Stimulated activated CD4-positive, alpha-beta T cell treated with anti-CD3 and anti-CD28 coated beads, Interleukin-1b, Interleukin-23, amount 100 ng/mL, for 48 hours (primary cell): Measurements from ENCODE around the gene SMAD4.
"Not testable (repeated sequence)": the region's sequence is repeated elsewhere in the genome, so short reads cannot be mapped to it uniquely, and the experiment has no call there.

Experiments used
- DNase-seq: peaks from one replicate; pipeline ENCODE4 v3.0.0-alpha.2; 2020

The SMAD4 gene

DNA sequence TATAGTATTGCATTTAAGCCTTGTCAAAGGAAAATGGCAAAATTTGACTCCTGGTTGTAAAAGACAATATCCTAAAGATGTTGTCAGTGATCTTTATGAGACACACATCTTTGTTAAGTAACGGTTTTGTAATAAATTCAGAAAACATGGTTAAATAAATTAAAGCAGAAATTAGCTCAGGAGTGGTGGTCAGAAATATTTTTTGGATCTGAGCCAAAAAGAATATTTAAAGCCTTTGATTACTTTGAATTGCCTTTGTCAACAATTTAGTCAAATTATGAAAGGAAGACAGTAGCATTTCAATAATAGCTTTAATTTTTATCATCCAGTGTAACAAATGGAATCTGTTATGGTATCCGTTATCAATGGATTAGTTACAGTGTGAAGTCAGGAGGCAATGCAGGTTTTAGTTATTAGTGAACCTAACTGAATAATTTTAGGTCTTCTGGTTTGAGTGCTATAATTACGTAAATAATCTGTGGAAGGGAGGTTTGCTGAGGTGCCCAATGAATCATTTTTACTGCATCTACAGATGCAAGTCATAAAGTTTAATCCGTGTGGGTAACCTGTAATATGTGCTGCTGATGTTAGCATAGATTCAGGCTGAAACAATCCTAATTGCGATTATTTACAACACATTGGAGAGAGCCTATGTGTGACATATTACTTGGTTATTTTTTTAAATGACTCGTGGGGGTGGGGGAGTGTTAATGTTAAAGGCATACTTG, 42.7 kb downstream of the SMAD4 start:
- DNase-seq, result no peak

DNA sequence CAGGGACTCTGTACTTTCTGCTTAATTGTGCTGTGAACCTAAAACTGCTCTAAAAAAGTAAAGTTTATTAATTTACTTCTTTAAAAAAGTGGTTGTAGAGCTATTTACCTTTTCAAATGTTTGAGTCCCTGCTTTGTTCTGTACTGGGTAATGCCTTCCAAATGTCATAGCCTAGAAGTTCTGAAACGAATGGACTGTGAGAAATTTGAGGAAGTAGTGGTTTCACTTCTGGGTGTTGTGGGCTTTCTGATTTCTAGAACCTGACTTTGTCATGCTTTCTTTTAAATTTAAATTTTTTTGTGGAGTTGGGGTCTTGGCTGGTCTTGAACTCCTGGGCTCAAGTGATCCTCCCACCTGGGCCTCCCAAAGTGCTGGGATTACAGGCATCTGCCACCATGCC, 44.6 kb downstream of the SMAD4 start:
- DNase-seq, result no peak

DNA sequence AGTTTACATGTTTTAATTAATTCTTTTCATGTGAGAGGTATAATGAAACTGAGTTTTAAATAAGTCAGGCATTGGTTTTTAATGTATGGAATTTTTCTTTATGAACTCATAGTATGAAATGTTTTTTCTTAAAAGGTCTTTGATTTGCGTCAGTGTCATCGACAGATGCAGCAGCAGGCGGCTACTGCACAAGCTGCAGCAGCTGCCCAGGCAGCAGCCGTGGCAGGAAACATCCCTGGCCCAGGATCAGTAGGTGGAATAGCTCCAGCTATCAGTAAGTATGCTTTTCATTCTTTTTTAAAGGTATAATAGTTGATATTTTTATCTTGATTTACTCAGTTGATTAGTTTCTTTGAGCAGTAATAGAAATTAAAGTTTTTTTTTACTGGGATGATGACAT, 46.5 kb downstream of the SMAD4 start:
- no peak for DNase-seq

DNA sequence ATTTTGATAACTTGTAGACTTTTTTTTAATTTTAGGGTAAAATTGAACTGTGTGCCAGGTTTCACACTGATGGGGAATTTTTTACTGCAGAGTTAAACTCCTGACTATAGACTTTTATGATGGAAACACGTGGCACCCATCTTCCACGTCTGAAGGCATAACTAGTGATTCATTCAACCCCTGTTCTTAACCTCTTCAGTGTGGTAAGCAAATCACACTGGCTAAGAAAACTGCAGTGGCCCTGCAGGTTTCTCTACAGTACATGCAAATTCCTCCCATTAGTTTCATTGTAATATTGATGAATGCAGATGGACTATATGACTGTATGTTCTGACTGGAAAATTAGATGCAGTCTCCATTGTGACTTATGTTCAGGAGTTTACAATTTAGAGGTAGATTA, 47.2 kb downstream of the SMAD4 start:
- no peak for DNase-seq

DNA sequence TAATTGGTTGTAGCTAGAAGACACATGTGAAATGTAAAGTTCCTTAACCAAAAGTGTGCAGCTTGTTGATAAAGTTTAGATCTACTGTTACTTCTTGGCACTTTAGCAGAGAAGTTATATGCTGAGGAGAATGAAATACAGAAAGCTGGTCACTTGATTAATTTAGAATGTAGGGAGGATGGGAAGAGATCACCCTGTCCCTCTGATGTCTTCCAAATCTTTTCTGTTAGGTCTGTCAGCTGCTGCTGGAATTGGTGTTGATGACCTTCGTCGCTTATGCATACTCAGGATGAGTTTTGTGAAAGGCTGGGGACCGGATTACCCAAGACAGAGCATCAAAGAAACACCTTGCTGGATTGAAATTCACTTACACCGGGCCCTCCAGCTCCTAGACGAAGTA, 48.0 kb downstream of the SMAD4 start:
- DNase-seq, result no peak

DNA sequence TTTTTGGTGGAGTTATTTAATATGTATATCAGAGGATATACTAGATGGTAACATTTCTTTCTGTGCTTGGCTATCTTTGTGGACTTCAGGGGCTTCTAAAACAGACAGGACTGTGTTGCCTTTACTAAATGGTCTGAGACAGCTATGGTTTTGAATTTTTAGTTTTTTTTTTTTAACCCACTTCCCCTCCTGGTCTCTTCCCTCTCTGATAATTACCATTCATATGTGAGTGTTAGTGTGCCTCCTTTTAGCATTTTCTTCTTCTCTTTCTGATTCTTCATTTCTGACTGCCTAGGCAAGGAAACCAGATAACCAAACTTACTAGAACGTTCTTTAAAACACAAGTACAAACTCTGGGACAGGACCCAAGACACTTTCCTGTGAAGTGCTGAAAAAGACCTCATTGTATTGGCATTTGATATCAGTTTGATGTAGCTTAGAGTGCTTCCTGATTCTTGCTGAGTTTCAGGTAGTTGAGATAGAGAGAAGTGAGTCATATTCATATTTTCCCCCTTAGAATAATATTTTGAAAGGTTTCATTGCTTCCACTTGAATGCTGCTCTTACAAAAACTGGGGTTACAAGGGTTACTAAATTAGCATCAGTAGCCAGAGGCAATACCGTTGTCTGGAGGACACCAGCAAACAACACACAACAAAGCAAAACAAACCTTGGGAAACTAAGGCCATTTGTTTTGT, 52.7 kb downstream of the SMAD4 start:
- no peak for DNase-seq

DNA sequence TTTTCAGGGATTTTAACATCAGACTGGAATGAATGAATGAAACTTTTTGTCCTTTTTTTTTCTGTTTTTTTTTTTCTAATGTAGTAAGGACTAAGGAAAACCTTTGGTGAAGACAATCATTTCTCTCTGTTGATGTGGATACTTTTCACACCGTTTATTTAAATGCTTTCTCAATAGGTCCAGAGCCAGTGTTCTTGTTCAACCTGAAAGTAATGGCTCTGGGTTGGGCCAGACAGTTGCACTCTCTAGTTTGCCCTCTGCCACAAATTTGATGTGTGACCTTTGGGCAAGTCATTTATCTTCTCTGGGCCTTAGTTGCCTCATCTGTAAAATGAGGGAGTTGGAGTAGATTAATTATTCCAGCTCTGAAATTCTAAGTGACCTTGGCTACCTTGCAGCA, 53.4 kb downstream of the SMAD4 start:
- DNase-seq, result no peak

DNA sequence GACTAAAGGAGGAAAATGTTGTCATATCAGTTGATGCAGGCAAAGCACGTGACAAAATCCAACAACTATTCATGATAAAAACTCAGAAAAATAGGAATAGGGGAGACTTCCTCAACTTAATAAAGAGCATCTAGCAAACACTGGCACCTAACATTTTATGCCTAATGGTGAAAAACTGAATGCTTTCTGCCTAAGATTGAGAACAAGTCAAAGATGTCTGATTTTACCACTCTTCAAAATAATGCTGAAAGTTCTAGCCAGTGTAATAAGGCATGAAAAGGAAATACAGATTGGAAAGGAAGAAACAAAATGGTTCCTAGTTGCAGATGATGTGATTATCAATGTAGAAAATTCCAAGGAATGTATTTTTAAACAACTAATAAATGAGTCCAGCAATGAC, 58.4 kb downstream of the SMAD4 start:
- DNase-seq, result no peak

DNA sequence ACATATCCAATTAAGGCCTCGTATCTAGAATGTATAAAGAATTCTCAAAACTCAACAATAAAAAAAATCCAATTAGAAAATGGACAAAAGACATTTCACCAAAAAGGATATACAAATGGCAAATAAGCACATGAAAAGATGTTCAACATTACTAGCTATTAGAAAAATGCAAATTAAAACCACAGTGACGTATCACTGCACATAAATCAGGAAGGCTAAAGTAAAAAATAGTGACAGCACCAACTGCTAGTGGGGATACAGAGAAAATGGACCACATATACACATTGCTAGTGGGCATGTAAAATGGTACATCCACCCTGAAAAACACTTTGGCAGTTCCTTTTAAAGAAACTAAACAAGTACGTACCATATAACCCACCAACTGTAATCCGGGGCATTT, 59.7 kb downstream of the SMAD4 start:
- no peak for DNase-seq

DNA sequence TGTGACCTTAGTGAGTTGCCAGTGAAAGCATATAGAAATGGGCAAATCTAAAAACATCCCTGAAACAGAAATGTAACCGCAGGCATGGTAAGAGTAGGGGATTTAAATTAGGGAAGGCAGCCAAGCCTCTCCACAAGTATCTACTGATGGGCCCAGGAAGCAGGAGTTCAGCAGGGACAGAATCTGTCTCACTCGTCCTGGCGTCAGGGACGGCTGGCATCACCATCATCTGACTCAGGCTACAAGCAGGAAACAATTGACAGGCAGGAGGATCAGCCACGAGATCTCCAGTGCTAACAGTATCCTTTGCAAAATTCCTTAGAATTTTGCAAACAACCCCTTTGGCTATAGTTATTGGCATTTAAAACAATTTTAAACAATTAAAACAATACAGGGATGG, 61.3 kb downstream of the SMAD4 start:
- DNase-seq, result no peak

DNA sequence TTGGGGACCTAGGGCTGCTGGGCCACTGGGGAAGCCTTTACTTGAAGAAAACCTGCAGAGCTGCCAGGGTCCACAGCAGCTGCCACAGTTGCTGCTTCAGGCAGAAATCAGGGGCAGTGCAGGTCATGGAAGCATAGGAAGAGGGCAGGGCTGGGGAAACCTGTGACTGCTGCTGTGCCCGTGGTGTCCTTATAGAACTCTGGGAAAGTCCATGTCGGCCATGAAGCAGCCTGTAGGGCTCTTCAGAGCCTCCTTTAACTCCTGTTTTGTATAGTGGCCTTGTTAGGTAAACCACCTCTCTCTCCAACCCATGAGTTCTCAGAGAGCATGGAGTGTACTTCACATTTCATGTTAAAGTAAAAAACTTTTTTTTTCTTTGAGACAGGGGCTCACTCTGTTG, 62.1 kb downstream of the SMAD4 start:
- no peak for DNase-seq

DNA sequence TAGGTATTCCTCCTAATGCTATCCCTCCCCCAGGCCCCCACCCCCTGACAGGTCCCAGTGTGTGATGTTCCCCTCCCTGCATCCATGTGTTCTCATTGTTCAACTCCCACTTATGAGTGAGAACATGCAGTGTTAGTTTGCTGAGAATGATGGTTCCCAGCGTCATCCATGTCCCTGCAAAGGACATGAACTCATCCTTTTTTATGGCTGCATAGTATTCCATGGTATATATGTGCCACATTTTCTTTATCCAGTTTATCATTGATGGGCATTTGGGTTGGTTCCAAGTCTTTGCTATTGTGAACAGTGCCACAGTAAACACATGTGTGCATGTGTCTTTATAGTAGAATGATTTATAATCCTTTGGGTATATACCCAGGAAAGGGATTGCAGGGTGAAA, 63.0 kb downstream of the SMAD4 start:
- DNase-seq, result not testable (repeated sequence)

DNA sequence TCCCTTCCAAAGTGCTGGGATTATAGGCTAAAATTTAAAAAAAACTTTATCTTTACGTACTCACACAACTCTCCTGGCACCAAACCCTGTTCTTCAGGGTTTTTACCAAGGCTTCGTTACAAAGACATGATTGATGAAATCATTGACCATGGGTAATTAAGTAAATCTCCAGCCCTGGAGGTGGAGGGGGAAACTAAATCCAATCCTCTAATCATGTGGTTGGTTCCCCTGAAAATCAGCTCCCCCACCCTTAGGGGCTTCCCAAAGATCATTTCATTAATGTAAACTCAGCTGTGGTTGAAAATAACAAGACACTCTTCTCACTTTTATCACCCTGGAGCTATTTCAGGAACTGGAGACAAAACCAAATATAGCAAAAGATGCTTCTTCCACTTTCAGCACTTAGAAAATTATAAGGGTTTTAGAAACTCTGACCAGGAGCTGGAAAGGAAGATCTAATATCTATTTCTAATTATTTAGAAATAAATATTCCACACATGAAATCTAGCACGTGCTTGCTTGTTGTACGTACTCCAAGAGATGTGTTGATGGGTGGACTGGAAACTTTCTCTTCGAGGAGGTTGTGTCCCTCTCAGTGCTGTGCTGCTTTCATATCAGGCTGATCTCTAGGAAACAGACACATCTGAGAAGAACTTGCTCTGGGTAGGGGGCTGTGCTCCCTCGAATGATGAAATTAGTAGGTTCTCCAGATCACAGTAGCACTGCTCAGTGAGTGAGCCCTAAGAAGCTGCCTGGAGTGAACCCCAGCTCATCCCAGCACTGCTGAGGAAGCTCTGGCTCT, 67.2 kb downstream of the SMAD4 start:
- DNase-seq, result no peak

DNA sequence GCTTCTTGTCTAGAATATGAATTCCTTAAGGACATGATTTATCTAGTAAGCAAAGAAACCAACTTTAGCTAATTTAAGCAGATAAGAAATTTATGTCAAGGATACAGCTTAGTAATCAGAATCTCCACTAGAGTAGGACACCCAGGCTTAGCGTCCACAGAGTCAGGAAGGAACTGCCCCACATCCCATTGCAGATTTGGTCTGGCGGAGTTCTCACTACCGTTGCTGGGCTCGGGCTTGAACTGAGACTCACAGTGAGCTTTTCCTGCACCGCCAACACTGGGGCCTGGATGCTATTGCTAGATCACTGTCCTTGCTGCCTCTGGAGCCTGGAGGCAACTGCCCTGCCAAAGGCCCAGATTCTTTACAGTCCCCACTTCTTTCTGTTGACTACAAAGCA, 68.1 kb downstream of the SMAD4 start:
- DNase-seq, result no peak

DNA sequence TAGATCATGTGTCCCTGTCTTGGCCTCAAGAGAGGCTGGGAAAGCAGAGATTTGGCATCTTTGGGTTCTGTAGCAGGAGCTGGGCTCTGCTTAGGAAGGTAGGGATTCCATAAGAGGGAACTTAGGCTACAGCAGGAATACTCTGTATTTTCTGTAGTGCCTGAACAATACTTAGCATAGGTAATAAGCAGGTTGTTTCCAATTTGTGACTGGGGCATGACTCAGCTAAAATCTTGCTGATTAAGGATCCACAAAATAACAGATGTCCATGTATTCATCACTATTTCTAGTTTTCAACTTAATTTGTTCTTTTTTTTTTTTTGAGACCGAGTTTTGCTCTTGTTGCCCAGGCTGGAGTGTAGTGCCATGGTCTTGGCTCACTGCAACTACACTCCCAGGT, 68.5 kb downstream of the SMAD4 start:
- DNase-seq, result no peak

DNA sequence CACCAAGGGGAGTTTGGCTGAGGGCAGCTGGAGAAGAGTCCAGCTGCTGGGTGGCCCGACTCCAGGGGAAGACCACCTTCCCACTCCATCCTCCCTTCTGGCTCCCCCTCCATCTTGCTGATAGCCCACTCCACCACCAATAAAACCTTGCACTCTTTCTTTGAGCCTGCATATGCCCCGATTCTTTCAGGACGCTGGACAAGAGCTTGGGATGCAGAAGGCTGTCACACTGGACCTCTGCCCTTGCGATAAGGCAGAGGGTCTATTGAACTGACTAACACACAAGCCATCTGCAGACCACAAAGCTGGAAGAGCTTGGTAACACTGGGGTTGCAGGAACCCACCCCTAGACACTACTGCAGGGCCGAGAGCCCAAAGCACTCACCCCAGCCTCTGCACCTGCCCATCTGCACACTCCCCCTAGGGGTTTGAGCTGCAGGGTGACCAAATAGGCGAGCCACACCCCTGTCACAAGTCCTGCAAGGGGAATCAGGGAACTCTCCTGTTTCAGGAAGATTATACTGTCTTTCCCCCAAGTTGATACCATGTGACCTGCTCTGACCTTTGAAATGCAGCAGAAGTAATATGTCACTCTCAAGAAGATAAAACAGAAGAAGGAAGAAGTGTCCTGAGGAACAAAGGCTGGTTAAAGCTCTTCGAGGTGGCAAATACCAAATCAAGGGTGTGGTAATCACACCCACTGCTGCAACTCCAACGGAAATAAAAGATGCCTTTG, 70.5 kb downstream of the SMAD4 start:
- DNase-seq, result no peak

DNA sequence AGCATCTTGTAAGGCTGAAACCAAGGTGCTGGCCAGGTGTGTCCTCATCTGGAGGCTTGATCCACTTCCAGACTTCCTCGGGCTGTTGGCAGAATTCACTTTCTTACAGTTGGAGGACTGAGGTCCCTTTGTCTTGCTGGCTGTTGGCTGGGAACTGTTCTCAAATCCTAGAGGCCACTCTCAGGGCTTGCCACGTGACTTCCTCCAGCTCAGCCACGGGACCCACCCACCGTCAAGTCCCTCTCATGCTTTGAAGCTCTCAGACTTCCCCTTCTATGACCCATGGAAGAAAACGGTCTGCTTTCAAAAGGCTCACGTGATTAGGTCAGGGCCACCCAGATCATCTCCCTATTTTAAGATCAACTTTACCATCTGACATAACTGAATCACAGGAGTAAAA, 77.1 kb downstream of the SMAD4 start:
- DNase-seq, result no peak

DNA sequence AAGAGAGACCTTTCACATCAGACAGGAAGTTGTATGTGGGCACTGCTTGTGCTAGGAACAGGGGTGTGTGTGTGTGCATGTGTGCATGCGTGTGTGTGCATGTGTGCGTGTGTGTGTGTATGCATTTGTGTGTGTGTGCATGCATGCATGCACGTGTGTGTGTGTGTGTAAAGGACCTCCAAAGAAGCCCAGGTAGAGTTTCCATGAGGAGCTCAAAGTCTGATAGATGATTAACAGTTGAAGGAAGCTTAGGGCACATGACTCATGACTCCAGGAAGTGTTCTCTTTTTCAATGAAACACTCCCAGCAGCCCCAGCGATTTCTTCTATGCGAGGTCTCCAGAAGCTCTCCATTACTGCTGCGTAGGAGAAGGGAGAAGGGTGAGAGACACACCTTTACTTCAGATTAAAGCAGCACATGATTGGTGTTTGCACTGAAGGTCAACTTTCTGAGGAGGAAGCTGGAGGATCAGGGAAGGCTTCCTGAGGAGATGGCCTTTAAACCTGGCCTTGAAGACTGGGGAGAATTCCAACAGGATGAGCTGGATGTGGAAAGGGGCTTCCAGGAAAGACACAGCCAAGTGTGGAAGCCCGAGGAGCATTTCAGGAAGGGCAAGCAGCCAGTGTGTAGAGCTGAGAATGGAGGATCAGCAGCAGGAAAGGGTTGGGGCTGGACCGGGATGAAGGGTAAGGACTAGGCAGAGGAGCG, 77.7 kb downstream of the SMAD4 start:
- DNase-seq, result no peak

DNA sequence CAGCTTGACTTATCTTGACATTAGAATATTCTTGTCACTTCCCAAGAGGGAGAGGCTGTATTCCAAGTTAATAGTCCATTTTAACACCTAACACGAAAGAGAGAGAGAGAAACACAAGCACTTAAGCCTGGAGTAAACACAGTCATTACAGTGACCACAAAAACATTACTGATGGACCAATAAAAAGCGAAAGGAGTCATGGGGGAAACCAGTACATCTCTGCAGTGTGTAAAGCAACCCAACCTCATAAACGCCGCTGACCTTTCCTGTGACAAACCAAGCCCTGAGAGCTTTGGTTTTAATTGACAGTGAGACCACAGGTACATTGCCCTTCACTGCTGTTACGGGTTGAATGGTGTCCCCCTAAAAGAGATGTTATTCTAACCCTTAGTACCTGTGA, 78.3 kb downstream of the SMAD4 start:
- DNase-seq, result no peak

DNA sequence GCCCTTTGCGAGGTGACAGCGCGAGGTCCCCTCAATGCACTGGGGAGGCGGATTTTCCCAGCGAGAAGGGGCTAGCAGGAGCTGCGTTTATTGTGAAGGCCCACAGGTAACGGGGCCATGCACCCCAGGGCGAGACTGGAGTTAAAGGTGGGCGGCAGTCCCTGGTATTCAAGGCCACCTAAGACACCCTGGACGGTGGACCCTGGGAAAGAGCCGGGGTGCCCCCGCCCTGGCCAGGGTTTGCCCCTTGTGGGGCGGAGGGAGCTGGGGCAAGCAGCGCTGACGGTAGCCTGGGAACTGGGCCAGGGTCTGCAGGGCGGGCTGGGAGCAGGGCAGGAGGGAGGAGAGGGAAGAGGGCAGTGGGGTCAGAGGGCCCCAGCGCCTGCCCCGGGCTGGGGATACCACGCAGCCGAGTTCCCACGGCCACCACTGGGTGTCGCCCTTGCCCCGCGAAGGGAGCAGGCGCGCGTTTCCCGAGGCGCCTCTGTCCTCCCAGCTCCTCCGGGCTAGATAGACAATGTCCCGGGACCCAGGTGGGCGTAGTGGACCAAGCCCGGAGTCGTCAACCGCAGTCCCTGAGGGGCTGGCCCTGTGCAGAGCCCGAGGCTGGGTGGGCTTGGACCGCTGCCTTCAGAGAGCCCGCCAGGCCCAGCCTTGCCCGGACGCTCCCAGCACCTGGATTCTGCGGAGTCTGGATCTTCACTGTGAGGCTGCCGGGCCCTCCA, 80.2 kb downstream of the SMAD4 start:
- peak; percentile 74 for DNase-seq

DNA sequence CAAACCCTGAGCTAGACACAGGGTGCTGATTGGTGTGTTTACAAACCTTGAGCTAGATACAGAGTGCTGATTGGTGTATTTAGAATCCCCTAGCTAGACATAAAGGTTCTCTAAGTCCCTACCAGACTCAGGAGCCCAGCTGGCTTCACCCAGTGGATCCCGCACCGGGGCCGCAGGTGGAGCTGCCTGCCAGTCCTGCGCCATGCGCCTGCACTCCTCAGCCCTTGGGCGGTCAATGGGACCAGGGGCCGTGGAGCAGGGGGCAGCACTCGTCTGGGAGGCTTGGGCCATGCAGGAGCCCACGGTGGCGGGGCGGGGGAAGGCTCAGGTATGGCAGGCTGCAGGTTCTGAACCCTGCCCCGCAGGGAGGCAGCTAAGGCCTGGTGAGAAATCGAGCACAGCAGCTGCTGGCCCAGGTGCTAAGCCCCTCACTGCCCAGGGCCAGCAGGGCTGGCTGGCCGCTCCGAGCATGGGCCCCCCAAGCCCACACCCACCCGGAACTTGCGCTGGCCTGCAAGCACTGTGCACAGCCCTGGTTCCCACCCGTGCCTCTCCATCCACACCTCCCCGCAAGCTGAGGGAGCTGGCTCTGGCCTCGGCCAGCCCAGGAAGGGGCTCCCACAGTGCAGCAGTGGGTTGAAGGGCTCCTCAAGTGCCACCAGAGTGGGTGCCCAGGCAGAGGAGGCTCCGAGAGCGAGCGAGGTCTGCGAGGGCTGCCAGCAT, 81.8 kb downstream of the SMAD4 start:
- not testable (repeated sequence) for DNase-seq
